NOMO-1 treated with DMSO at 0.1 percent for 48 hours (cell line): ENCODE data around the gene MACC1.
"Not testable (repeated sequence)": the region's sequence is repeated elsewhere in the genome, so short reads cannot be mapped to it uniquely, and the experiment has no call there.

Experiments
- DNase-seq: peaks from one replicate; lab custom pipeline; 2025; ENCODE audit not compliant: unreplicated experiment; lab: John Stamatoyannopoulos, UW

Gene MACC1

GRCh38 chr7:20208651-20209307 is 8.4 kb downstream of the MACC1 start:
- DNase-seq: no peak

- not testable (repeated sequence) for DNase-seq
Measured at GRCh38 chr7:20207811-20208210, 9.4 kb downstream of the MACC1 start.

DNA sequence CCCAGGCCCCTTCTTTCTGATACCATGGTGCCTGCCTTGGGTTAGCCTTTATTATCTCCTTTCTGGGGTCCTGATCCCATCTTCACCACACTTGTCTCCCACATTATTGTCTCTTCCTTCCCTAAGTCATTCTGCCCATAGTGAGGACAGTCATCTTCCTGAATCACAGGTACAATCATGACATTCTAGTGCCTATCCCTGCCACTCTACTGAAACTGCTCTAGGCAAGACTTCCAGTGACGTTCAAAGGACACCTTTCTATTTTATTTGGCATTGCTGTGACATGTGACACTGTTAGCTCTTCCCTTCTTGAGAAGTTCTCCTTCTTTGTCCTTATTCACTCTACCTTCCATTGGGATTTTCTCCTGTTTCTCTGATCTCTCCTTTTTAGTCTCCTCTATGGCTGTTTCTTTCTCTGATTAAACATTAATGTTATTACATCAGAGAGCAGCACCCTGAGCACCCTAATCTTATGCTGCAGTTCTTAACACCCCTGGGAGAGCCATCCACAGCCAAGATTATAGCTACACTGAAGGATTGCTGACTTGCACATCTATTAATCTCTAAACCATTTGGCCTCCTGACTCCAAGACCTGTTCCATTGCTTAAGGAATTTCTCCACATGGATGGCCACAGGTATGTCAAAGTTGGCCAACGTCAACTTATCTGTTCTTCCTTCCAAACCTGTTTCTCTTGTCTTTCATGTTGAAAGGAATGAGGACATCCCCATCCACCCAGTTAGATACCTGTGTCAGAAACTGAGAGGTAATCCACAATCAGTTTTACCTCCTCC is 10.9 kb downstream of the MACC1 start:
- no peak for DNase-seq

DNA sequence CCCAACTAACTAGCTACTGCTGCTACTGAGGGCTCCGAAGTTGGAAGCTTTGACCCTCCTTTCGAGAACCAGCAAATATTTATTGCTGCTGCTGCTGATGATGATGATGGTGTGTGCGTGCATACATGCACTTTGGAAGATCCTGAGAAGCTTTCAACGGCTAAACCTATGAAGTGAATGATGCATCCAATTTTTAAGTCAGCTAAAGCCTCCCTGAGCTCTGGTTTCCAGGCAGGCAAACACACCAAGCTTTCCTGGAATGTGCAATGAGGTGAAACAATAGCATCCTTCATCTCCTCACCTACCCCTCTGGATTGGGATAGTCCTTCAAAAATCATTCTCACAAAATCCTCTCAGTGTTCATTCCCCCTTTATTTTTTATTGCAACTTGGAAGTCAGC is 13.9 kb downstream of the MACC1 start:
- DNase-seq: no peak

DNA sequence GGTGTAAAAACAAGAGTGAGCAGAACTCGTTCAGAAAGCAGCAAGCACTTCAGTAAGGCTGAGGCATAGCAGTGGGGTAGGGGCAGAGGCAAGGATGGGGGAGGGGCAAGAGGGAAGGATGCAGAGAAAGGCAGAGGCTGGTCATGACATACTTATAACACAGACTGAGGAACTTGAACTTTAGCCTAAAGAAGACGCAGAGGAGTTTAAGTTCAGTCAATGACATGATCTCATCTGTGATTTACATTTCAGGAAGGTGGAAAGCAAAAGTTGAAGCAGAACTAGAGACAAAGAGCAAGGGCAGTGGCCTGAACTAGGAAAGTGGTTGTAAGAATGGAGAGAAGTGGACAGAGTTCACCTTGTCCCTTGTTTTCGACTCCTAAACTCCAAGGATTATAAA is 15.8 kb downstream of the MACC1 start:
- peak; percentile 51 for DNase-seq

DNA sequence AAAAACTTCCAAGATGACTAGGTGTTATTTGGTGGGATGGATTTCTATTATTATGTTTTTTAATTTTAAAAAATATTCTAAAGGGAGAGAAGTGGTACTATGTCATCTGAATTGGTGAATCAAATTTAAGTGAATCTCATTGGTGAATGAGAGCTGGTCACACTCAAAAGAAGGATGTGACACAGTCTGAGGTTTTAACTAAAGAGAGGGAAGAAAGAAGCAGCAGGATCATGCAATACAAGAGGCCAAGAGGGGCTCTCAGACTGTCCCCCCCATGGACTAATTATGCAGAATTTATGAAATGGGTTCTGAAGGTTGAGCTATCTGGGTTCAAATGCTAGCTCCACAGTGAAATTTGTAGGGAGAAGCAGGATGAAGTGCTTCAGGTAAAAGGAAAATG is 16.2 kb downstream of the MACC1 start:
- peak; percentile 41 for DNase-seq

GRCh38 chr7:20200361-20200760 is 16.8 kb downstream of the MACC1 start:
- DNase-seq: peak; percentile 44

DNA sequence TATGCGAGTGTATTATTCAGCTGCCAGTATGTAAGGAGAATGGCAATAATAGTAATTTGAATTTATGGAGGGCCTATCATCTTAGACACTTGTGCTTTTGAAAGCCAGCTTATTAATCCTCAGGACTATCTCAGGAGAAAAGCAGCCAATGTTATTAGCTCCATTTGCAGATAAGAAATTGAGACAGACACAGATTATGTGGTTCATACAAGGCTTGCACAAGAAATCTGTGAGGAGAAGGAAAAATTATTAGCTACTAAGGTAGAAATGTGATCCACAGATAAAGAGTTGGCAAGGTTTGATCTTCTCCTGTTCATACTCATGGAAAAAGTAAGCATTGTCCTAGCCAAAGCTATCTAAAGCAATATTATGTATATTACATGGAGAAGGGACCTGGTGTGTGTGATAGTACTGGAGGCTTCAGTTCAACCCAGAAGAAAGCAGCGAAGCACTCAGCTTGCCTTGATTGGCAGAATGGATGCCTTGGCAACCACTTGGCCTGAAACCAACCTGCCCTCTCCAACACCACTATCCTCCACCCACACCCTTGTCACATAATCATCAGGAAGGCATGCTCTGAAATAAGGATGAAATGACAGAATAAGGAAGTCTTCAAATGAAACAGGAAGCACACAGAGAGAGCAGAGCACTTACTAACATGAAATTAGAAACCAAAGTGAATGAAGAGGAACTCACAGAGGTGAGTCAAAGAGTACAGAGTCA is 18.0 kb downstream of the MACC1 start:
- DNase-seq: peak; percentile 98

DNA sequence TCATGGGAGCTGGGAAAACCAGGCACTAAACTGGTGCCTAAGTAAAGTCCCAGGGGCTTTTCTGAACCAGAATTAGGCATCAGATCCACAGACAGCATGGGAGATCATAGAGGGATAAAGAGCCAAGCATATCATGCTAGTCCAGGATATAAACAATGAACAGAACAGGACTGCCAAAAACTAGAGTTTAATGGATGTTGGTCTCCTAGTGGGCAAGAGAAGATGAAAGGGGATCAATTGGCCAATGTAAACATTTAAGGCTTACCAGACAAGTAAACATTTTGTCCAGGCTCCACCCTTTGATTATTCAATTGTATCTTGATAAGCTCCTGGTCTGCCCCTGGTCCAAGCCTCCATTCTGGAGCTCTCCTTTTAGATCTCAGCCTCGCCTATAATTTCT is 18.9 kb downstream of the MACC1 start:
- no peak for DNase-seq

DNA sequence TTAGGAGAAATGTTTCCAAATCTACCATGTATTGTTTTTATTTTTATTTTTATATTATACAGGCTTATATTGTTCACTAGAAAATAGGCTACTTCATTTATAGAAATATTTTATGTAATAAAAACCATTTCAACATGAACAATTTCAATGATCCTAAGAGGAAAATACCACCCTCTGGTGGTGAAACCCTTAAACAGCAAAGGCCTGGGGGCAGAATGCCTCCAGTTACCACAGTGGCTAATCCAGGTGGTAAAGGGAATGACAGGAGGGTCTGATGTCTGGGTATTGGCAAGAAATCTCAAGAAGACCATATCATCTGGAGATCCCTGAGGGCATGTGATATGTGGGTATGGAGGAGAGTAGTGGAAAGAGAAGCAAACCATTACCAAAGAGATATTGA is 19.3 kb downstream of the MACC1 start:
- DNase-seq: no peak

DNA sequence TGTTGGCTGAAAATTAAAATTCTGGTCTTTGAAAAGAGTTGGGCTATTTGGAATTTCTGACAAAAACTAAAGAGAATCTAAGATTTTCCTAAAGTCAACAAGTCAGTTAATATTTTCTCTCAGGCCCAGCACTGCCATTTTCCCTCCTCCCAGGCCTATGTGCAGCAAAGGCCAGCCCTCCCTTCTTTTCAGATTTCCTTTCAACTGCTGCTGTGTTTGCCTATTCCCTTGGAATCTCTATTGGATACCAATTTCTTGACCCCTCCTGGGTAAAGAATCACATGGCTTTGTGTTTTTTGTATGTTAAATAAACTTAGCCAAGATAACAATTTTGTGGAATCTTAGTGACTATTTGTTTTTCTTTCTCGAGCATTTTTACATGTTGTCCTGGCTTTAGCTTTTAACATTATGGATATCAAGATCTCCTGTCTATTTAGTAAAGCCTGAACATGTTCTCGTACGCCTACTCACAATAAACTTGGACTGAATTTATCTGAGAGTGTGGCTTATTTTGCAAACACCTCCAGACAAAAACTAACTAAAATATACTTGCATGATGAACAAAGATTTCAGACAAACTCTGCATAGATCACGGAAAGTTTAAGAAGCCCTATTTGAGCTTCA is 19.9 kb downstream of the MACC1 start:
- DNase-seq: no peak

GRCh38 chr7:20194343-20194995 is 22.7 kb downstream of the MACC1 start:
- DNase-seq: peak; percentile 87

GRCh38 chr7:20193873-20194272 is 23.3 kb downstream of the MACC1 start:
- no peak for DNase-seq

GRCh38 chr7:20193242-20193777 is 23.9 kb downstream of the MACC1 start:
- peak; percentile 28 for DNase-seq

DNA sequence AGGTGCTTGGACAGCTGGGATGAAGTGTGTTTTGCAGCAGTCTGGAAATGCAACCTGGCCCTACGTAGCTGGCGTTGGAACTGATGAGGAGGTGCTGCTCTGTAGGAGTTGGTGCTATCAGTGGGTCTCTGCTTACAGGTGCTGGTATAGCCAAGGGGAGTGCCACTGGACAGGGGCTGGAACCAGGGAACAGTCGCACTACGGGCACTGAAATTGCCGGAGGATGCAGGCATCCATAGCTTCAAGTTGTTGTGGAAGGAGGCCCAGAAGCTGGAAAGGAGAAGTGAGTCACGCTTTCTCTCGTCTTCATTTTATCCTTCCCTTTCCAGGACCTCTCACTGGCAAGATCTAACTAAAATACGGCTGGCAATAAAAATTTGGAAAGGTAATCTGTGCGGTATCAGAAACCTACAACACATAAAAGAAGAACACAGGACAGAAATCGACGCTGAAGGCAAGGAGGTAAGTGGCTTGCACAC is 25.8 kb downstream of the MACC1 start:
- DNase-seq: no peak

DNA sequence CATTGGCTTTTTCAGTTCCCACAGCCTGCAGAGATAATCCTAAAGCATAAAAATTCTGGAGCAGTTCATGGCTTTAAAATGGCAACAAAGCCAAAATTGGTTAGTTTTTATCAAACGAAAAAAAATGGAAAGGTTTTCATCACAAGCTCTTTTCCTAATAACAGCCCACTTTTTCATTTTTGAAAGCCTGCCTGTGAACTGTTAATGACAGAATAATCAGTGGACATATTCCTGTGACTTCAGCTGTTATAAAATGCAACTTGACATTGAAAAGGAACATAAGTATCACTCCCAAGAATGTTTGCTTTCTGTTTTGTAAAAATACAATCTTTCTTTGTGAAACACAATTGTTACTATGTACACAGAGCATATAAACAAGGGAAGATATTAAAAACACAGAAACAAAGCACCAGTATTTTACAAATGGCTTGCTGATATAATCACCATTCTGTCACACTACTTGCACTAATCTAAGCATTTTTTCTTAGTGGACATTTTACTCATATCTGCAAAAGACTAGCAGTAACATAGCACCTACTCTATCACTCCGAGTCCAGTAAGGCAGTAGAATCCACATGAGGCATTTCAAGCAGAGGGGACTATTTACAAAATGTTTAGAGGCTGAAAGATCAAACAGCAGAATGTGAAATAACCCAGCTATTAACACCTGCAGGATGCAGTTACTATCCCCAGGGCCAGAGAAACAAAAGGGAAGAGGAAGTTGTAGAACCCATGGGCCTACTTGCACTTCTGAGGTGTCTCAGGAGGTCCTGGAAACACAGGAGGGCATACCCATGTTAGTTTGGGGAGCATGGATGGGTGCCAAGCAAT is 26.4 kb downstream of the MACC1 start:
- DNase-seq: no peak

DNA sequence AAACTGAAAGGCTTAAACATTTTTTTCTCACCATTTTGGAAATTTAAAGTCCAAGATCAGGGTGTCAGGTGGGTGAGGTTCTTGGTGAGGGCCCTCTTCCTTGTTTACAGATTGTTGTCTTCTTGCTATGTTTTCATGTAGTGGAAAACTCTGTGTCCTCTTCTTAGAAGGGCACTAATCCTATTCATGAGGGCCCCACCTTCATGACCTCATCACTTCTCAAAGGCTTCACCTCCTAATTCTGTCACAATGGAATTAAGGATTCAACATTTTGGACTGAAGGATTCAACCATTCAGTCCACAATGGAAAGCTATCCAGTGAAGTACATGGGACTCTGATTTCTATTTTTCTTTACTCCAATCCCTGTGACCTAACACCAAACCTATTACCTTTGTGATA is 27.3 kb downstream of the MACC1 start:
- DNase-seq: no peak

- no peak for DNase-seq
Measured at GRCh38 chr7:20188567-20188966, 28.6 kb downstream of the MACC1 start.

DNA sequence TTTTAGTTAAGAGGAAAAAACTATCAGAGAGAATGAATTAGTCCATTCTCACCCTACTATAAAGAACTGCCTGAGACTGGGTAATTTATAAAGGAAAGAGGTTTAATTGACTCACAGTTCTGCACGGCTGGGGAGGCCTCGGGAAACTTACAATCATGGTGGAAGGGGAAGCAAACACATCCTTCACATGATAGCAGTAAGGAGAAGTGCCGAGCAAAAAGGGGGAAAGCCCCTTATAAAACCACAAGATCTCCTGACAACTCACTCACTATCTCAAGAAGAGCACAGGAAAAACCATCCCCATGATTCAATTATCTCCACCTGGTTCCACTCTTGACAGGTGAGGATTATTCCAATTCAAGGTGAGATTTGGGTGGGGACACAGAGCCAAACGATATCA is 29.3 kb downstream of the MACC1 start:
- DNase-seq: not testable (repeated sequence)

GRCh38 chr7:20185988-20186387 is 31.2 kb downstream of the MACC1 start:
- no peak for DNase-seq
